IPS-20b (cell line): ENCODE data around the gene LIX1L.

ENCODE experiments used
- H3K27ac ChIP-seq: one replicate; pipeline ENCODE4 v1.5.1; 2013; ENCODE audit warnings: low read length
- H3K27me3 ChIP-seq: 2 replicates; pipeline ENCODE4 v1.6.1; 2013; ENCODE audit warnings: mild to moderate bottlenecking, low read length, inconsistent platforms; ENCODE audit not compliant: insufficient read depth
- H3K36me3 ChIP-seq: 2 replicates; pipeline ENCODE4 v1.6.1; 2013; ENCODE audit warnings: low read depth, mild to moderate bottlenecking, inconsistent platforms, low read length, moderate library complexity; ENCODE audit not compliant: insufficient read depth
- H3K4me1 ChIP-seq: 2 replicates; pipeline ENCODE4 v1.6.1; 2013; ENCODE audit warnings: mild to moderate bottlenecking, control low read depth, inconsistent platforms, low read length, moderate library complexity; ENCODE audit not compliant: insufficient read depth
- H3K4me3 ChIP-seq: 2 replicates; pipeline ENCODE4 v1.5.1; 2013; ENCODE audit warnings: mild to moderate bottlenecking, low read length, inconsistent platforms
- H3K9ac ChIP-seq: 2 replicates; pipeline ENCODE4 v1.6.1; 2013; ENCODE audit warnings: low read depth, mild to moderate bottlenecking, inconsistent platforms, low read length, moderate library complexity
- H3K9me3 ChIP-seq: 2 replicates; pipeline ENCODE4 v1.6.1; 2013; ENCODE audit warnings: mild to moderate bottlenecking, low read depth, low read length, inconsistent platforms; ENCODE audit not compliant: insufficient read depth

Gene LIX1L

DNA sequence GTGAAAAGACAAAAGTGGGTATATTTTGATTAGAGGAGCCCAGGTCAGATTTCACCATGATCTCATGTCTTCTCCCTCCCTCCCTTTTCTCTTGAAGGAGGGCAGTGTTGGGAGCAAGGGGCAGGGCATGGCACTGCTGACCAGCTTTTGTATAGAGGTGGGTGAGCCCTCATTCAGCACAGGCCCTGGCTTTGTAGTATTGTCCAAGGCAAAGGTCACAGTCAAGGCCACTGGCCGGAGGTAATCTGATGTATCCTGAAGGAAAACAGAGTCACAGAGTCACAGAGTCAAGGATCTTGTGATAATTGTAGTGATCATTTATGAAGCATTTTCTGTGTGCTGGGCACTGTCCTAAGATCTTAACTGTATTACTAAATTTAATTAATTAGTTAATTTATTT, 59.8 kb downstream of the LIX1L start:
- Histone ChIP-seq H3K36me3 (no peaks in the 10 kb centered on the region), H3K4me3 (no peak overlapping the region), H3K27ac (no peak overlapping the region), H3K9ac (no peak overlapping the region), H3K9me3 (no peaks in the 10 kb centered on the region), H3K27me3 (0 out of 2 replicates have a peak, but pooled peaks cover 4% of the 10 kb centered on the region), H3K4me1 (no peaks in the 10 kb centered on the region)

DNA sequence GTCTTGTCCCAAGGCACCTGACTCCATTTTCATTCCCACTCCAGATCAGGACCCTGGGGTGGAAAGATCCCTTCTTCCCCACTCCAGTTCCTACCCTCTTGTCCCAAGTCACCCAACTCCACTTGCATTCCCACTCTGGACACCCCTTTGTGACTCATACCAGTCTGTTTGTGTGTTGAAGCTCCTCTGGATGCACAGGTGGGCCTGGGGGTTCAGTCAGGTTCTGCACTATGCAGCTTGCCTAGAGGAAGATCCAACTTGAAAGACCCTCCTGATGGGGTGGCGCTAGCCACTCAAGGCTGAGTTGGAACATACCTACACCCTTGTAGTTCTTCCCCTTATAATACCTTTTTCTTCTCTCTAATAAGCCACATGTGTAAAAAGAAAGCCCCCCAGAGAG, 62.3 kb downstream of the LIX1L start:
- Histone ChIP-seq H3K4me1 (peaks cover 4% of the 10 kb centered on the region; the same call in 1 of the 2 replicates), H3K4me3 (no peak overlapping the region), H3K9me3 (no peaks in the 10 kb centered on the region), H3K27me3 (0 out of 2 replicates have a peak, but pooled peaks cover 4% of the 10 kb centered on the region), H3K27ac (no peak overlapping the region), H3K36me3 (no peaks in the 10 kb centered on the region), H3K9ac (no peak overlapping the region)

DNA sequence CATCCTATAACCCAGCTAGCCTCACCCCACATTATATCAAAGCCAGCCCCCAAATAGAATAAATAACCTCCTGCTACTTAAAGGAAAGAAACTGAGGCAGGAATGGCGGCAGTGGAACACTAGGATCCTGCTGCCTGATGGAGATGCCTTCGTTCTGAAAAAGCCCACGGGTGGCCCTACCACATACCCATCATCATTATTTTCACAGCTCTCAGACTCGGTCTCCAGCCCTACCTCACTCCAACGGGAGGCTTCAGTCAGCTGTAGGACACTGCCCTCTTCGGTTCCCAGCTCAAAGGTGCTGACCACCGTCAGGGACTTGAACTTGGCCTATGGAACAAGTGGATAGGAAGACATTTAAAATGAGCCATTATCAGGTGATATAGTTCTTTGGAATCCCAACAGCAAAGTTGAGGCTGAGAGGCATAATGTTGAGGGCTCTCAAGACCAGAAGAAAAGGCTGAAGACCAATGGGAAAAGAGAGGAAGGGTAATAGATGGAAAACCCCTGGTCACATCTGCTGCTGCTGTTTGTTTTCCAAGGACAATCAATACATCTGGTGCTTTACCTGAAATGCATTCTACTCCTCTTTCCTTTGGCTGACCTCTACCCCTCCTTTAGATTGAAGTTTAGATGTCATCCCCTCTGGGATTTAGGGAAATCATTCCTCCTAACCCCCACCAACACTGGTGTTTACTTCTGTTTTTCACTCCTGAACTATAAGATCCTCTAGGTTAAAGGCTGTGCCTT, 64.3 kb downstream of the LIX1L start:
- no peaks in the 10 kb centered on the region for H3K9me3 ChIP-seq
- 0 out of 2 replicates have a peak, but pooled peaks cover 4% of the 10 kb centered on the region for H3K27me3 ChIP-seq
- H3K9ac ChIP-seq, result no peak overlapping the region
- H3K4me1 ChIP-seq, result peaks cover 4% of the 10 kb centered on the region; the same call in 1 of the 2 replicates
- no peak overlapping the region for H3K27ac ChIP-seq
- H3K4me3 ChIP-seq, result no peak overlapping the region
- no peaks in the 10 kb centered on the region for H3K36me3 ChIP-seq

DNA sequence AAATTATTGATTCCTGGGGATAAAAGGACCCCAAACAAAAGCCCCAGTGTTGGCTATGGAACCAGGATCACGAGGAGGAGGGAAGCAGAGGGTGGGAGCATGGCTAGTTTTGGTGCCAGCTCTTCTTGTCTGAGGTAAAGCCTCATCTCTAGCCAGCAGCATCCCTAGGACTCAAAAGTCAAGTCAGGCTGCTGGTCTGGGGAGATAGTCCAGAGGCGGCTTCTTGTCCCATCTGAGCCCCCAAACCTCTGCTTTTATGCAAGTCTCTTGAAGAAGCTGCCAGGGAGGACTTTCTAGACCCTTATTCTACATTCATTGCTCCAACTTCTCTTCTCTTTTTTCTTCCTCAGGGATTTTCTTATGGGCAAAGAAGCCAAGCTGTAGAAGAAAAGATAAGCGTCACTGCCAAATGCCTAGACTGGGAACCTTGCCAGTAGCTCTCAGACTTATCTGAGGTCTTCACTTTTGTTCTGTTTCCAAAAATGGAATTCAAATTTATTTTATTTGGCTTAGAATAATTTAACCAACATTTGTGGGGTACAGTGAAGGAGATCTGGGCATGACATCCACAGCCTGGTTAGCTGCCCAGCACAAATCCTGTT, 65.2 kb downstream of the LIX1L start:
- no peak overlapping the region for H3K27ac ChIP-seq
- peak overlapping the region; percentile 69; the same call in 1 of the 2 replicates for H3K9ac ChIP-seq
- peaks cover 4% of the 10 kb centered on the region; the same call in 1 of the 2 replicates for H3K4me1 ChIP-seq
- peak overlapping the region; percentile 60 for H3K4me3 ChIP-seq
- no peaks in the 10 kb centered on the region for H3K9me3 ChIP-seq
- no peaks in the 10 kb centered on the region for H3K36me3 ChIP-seq
- H3K27me3 ChIP-seq, result 0 out of 2 replicates have a peak, but pooled peaks cover 4% of the 10 kb centered on the region

DNA sequence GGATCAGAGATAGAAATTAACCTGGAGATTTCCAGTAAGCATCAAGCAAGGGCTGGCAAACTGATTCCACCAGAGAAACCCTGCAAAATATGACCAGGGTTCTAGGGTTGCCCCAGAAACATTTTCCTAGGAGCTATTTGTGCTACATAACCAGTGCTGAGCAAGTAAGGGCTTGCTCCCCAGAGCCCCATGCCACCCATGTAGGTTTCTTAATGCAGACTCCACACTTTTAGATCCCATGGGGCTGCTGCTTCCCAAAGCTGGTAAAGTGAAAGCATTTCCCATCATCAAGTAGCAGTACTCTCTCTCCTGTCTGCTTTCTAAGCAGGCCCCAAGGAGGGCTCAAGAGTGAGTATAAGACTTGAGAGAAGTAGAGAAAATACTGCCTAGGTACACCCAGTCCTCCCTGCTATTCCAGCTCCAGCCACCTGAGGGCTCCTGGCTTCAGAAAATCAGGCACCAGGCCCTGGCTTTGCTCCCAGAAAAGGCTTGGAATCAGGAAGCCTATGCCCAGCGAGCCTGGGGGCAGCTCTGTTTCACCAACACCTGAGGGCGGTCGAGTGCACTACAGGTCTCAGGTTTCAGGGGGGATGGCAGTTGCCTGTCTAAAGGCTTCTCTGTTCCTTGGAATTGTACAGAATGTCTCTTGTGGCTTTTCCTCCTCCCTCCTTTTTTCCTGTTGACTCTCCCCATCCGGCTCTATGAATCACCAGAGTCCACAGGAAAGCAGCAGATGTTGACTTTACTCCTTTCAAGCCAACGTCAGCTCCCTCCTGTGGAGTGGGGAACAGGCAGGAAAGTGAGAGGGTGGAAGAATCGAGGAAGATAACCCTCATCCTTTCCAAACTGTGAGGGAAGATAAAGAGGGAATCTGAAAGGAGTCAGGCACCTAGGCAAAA, 66.0 kb downstream of the LIX1L start:
- H3K4me3 ChIP-seq, result peak overlapping the region; percentile 60
- H3K27ac ChIP-seq, result no peak overlapping the region
- H3K27me3 ChIP-seq, result 0 out of 2 replicates have a peak, but pooled peaks cover 4% of the 10 kb centered on the region
- H3K4me1 ChIP-seq, result peaks cover 4% of the 10 kb centered on the region; the same call in 1 of the 2 replicates
- H3K9me3 ChIP-seq, result no peaks in the 10 kb centered on the region
- peak overlapping the region; percentile 69; the same call in 1 of the 2 replicates for H3K9ac ChIP-seq
- H3K36me3 ChIP-seq, result no peaks in the 10 kb centered on the region

DNA sequence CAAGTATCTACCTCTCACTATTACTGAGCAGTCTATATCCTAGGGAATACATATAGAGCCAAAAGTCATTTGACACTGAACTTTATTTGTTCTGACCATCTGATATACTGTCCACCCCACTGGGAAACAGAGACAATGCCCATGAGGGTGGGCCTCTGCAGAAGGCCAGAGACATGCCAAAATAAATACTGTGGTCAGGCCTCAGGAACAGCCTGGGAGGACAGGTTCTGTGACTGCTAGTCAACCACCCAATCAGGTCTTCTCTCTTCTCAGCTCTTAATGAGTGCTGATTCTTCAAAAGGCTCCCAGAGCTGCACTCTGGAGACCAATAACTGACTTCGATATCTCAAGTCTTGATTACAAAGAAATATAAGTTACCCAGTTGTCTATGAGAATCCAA, 66.7 kb downstream of the LIX1L start:
- Histone ChIP-seq H3K9ac (no peak overlapping the region), H3K4me3 (no peak overlapping the region), H3K27ac (no peak overlapping the region), H3K4me1 (peaks cover 7% of the 10 kb centered on the region; the same call in 1 of the 2 replicates), H3K36me3 (no peaks in the 10 kb centered on the region), H3K9me3 (no peaks in the 10 kb centered on the region), H3K27me3 (0 out of 2 replicates have a peak, but pooled peaks cover 4% of the 10 kb centered on the region)

DNA sequence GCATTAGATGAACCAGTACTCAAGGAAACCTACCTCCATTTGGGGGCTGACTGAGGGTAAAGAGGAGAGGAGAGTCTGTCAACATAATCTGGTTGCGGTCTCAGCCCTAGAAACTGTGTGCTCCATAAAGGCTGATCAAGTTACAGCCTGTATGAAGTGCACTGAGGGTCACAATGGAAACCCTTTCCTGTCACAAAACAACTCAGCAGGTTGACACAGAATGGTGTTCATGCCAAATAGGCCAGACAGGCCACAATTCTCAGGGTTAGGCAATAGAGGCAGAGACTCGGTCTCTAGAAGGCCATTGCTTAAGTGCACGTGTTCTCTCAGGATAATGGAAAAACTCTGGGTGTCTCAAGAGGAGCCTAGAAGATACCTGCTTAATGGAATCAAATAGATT, 68.1 kb downstream of the LIX1L start:
- no peak overlapping the region for H3K27ac ChIP-seq
- peaks cover 7% of the 10 kb centered on the region; the same call in 1 of the 2 replicates for H3K4me1 ChIP-seq
- H3K9ac ChIP-seq, result no peak overlapping the region
- no peaks in the 10 kb centered on the region for H3K36me3 ChIP-seq
- H3K4me3 ChIP-seq, result no peak overlapping the region
- peaks cover 10% of the 10 kb centered on the region for H3K27me3 ChIP-seq
- H3K9me3 ChIP-seq, result no peaks in the 10 kb centered on the region

DNA sequence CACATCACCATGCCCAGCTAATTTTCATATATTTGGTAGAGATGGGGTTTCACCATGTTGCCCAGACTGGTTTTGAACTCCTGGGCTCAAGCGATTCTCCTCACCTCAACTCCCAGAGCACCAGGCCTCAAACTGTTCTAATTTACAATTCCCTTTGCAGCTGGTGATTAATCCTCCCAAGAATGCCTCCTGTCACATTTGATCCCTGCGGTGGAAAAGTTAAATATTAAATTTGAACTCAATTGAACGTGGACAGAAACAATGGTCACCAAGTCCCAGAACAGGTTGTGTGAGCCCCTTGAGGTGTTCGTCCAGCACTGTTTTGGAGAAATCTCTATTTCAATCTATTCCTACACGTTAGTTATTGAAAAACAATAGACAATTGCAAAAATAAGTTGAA, 70.2 kb downstream of the LIX1L start:
- Histone ChIP-seq H3K27me3 (peaks cover 27% of the 10 kb centered on the region), H3K36me3 (no peaks in the 10 kb centered on the region), H3K27ac (no peak overlapping the region), H3K4me1 (peaks cover 7% of the 10 kb centered on the region; the same call in 1 of the 2 replicates), H3K9ac (no peak overlapping the region), H3K9me3 (no peaks in the 10 kb centered on the region), H3K4me3 (no peak overlapping the region)

DNA sequence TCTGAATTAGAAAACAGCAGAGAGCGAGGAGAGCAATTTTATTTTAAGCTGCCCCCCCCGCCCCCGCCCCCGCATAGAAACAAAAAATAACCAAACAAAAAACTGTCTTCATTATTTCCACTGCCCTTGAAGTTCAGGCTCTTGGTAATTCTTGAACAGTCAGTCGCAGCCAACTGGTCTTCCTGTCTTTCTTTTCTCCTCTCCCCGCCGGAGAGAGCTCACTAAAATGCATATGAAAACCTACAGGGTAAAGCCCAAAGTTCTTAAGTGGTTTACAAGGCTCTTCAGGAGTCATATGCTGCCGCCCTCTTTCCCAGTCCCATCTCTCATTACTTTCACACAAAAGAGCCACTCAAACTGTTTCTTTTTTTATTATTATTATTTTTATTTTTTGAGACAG, 71.0 kb downstream of the LIX1L start:
- no peak overlapping the region for H3K27ac ChIP-seq
- no peaks in the 10 kb centered on the region for H3K9me3 ChIP-seq
- peak overlapping the region; percentile 83; the same call in 1 of the 2 replicates for H3K4me3 ChIP-seq
- peaks cover 2% of the 10 kb centered on the region; the same call in 1 of the 2 replicates for H3K4me1 ChIP-seq
- no peak overlapping the region for H3K9ac ChIP-seq
- no peaks in the 10 kb centered on the region for H3K36me3 ChIP-seq
- H3K27me3 ChIP-seq, result peaks cover 27% of the 10 kb centered on the region

DNA sequence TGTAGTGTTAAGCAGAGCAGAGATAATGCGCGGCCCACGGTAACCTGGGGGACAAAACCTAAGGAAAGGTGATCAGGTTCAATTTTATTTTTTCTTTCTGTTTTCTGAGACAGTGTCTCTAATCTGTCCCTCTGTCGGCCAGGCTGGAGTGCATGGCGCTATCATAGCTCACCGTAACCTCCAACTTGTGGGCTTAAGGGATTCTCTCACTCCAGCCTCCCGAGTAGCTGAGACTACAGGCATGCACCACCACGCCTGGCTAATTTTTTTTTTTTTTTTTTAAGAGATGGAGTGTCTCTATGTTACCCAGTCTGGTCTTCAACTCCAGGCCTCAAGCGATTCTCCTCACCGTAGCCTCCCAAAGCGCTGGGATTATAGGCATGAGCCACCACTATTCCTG, 71.4 kb downstream of the LIX1L start:
- Histone ChIP-seq H3K4me1 (peaks cover 2% of the 10 kb centered on the region; the same call in 1 of the 2 replicates), H3K9me3 (no peaks in the 10 kb centered on the region), H3K36me3 (no peaks in the 10 kb centered on the region), H3K9ac (no peak overlapping the region; the same call in 1 of the 2 replicates), H3K27ac (no peak overlapping the region), H3K4me3 (peak overlapping the region; percentile 83), H3K27me3 (peaks cover 27% of the 10 kb centered on the region)

DNA sequence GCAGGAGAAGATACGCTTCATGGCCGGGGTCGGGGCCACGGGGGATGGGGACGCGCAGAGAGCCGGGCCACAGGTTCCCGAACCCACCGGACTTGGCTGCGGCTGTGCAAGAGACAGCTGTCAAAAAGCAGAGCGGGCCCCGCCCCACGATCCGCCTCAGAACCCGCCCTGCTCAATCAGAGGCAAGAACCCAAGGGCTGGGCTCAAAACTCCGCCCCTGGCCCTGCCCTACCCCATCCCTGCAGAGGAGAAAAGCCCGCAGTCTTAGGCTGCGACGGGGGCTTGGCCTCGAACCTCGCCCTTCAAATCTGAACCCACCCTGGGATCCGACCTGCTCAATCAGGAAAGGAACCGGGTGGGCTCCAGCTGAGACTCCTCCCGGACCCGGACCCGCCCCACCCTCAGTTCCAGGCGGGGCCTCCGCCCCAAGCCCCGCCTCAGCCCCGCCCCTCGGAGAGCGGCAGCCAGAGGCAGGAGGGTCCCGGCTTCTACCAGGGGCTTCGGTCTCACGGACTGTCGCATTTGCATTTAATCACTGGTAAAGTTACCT, 72.0 kb downstream of the LIX1L start, which contains the start of gene ANKRD35:
TSS of gene ANKRD35 (minus strand) at position 129 of the 550 bp plus-strand sequence. CDS start at position 21, 108 bp downstream.
- peaks cover 2% of the 10 kb centered on the region; the same call in 1 of the 2 replicates for H3K4me1 ChIP-seq
- no peak within 1 kb of the TSS for H3K27ac ChIP-seq
- no peaks in the 10 kb centered on the region for H3K36me3 ChIP-seq
- no peaks in the 10 kb centered on the region for H3K9me3 ChIP-seq
- peaks cover 27% of the 10 kb centered on the region for H3K27me3 ChIP-seq
- H3K9ac ChIP-seq, result no peak within 1 kb of the TSS; the same call in 1 of the 2 replicates
- H3K4me3 ChIP-seq, result peak within 1 kb of the TSS; percentile 83
